Measurements from ENCODE around the gene BICRAL. TPM values are rescaled to one million over a fixed set of nuclear protein-coding genes. Genes with fewer than 3 reads are reported as not detected.

Gene BICRAL
- total and polyA plus RNA-seq, 9 of the 15 experiments (the other 6 are each of a cell fraction or from before 2014, with no cell fraction given): 1.2 to 11.9 (median 5.6) TPM

DNA sequence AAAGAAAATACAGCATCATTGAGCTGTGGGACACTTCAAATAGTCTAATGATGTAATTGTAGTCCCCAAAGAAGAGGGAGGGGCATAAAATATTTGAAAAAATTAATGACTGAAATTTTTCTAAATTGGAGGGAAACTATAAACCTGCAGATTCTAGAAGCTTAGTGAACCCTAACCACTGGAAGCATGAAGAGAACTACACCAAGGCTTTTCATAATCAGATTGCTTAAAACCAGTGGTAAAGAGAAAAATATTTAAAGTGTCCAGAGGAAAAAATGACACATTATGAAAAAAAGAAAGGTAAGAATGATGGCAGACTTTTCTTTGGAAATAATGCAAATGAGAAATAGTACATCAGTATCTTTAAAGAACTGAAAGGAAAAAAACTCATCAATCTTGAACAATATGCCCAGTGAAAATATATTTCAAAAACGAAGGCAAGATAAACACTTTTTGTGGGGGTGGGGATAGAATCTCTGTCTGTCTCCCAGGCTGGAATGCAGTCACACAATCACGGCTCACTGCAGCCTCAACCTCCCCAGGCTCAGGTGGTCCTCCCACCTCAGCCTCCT, 31.3 kb downstream of the BICRAL start:
- no peak overlapping the region for H3K4me2 ChIP-seq (ENCODE audit: insufficient read depth, low read length)
- BruUV-seq (replicated peaks): no TSS peak
- no peaks in the 10 kb centered on the region for H3K36me3 ChIP-seq (ENCODE audit: control insufficient read depth, insufficient read depth, low read length)
- H3K9me3 ChIP-seq (replicated peaks; ENCODE audit: control insufficient read depth, insufficient read depth, low read depth, low read length): no peaks in the 10 kb centered on the region
- ChIA-PET CTCF (ENCODE audit: low intra/inter-chr PET ratio) (no interaction called here), POLR2A (interaction anchor here (0.8 kb wide), 2 partner anchors 18 to 26 kb away, joined by 3 to 4 read pairs; no protein-coding TSS in a partner anchor)
- 55% methylated on average over 2 of the region's 2 CpGs for WGBS (ENCODE audit: insufficient coverage, low coverage, missing lambda C conversion rate)
- intact Hi-C loops (cut with micrococcal nuclease) (no loop called here), in situ Hi-C loops (cut with MboI) (no loop called here)
- no peak overlapping the region for H3K27ac ChIP-seq (ENCODE audit: extremely low read depth, low read depth, low read length)
- no peaks in the 10 kb centered on the region for H3K79me2 ChIP-seq (ENCODE audit: control insufficient read depth, insufficient read depth, low read length)
- H3K9ac ChIP-seq (ENCODE audit: insufficient read depth in 1 of 2, low read depth in 2 of 2, low read length in 2 of 2): no peak overlapping the region
- no peaks in the 10 kb centered on the region for H3K9me1 ChIP-seq (ENCODE audit: control insufficient read depth, insufficient read depth, low read length)
- H3K27me3 ChIP-seq (ENCODE audit: control insufficient read depth in 2 of 2, insufficient read depth in 2 of 2, low read length in 2 of 2): no peaks in the 10 kb centered on the region
- no peaks in the 10 kb centered on the region for H4K20me1 ChIP-seq (replicated peaks; ENCODE audit: control insufficient read depth, insufficient read depth, low read length)
- no peak overlapping the region for H3K4me3 ChIP-seq
- no peak for ATAC-seq
- TF ChIP-seq, protein P1, sequence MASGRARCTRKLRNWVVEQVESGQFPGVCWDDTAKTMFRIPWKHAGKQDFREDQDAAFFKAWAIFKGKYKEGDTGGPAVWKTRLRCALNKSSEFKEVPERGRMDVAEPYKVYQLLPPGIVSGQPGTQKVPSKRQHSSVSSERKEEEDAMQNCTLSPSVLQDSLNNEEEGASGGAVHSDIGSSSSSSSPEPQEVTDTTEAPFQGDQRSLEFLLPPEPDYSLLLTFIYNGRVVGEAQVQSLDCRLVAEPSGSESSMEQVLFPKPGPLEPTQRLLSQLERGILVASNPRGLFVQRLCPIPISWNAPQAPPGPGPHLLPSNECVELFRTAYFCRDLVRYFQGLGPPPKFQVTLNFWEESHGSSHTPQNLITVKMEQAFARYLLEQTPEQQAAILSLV (tag; IDR thresholded peaks at IDR 0.05): no peak
- TF ChIP-seq NONO (IDR thresholded peaks at IDR 0.05; ENCODE audit: low read depth in 2 of 2, low read length in 1 of 2): no peak
- TF ChIP-seq HMG20B (CRISPR knock-in tag; IDR thresholded peaks at IDR 0.05): no peak
- no peak for TF ChIP-seq STAG1 (CRISPR knock-in tag; IDR thresholded peaks at IDR 0.05; ENCODE audit: borderline replicate concordance)
- TF ChIP-seq ZNF197 (CRISPR knock-in tag; IDR thresholded peaks at IDR 0.05; ENCODE audit: low read depth): no peak
- TF ChIP-seq POLR3A (IDR thresholded peaks at IDR 0.05; ENCODE audit: borderline replicate concordance, extremely low read depth, insufficient read depth, insufficient read length): no peak
- H3K4me1 ChIP-seq (replicated peaks in 1 of 2; ENCODE audit: control insufficient read depth in 2 of 2, insufficient read depth in 2 of 2, low read length in 2 of 2): no peaks in the 10 kb centered on the region
- FAIRE-seq: no peak
- no peak overlapping the region for H2AFZ ChIP-seq (ENCODE audit: low read depth, low read length)
- no peak for DNase-seq (ENCODE audit: extremely low read depth in 1 of 4, low spot score in 3 of 4)

Measured in K562 (cell line).